Measurements from ENCODE around the gene PAOX.

The PAOX gene

GRCh38 chr10:133390597-133391248 is 11.7 kb downstream of the PAOX start:
- POLR2A ChIA-PET (ENCODE audit: low non-redundant PET): interaction anchor here (1.1 kb wide), 1 partner anchor 17 kb away, joined by 4 read pairs; the partner anchor contains the start of gene ECHS1
- no peak for DNase-seq (ENCODE audit: low spot score)
- CTCF ChIA-PET: interaction anchor here (0.6 kb wide), 2 partner anchors 86 to 736 kb away, joined by 3 to 4 read pairs; no protein-coding TSS in a partner anchor
- no peak for TF ChIP-seq CTCF (conservative IDR thresholded peaks at IDR 0.05; ENCODE audit: low read depth)
- peak overlapping the region; percentile 41; the same call in 1 of the 2 replicates for H3K27ac ChIP-seq

- DNase-seq (ENCODE audit: low spot score): no peak
- no peak for TF ChIP-seq CTCF (conservative IDR thresholded peaks at IDR 0.05; ENCODE audit: low read depth)
- POLR2A ChIA-PET (ENCODE audit: low non-redundant PET): interaction anchor here (0.6 to 1.1 kb wide), 2 partner anchors 18 to 559 kb away, joined by 4 to 8 read pairs; partner anchors contain the start of gene ECHS1
- no peak overlapping the region for H3K27ac ChIP-seq
- CTCF ChIA-PET: interaction anchor here (0.6 kb wide), 1 partner anchor 737 kb away, joined by 3 read pairs; no protein-coding TSS in a partner anchor
Measured at GRCh38 chr10:133391249-133391635, 12.2 kb downstream of the PAOX start.

GRCh38 chr10:133391761-133392518 is 12.9 kb downstream of the PAOX start:
- no peak for TF ChIP-seq CTCF (conservative IDR thresholded peaks at IDR 0.05; ENCODE audit: low read depth)
- POLR2A ChIA-PET (ENCODE audit: low non-redundant PET): interaction anchor here (0.6 to 1.1 kb wide), 2 partner anchors 19 to 560 kb away, joined by 4 to 8 read pairs; partner anchors contain the start of gene ECHS1
- CTCF ChIA-PET: no interaction called here
- no peak for DNase-seq (ENCODE audit: low spot score)
- H3K27ac ChIP-seq: no peak overlapping the region

DNA sequence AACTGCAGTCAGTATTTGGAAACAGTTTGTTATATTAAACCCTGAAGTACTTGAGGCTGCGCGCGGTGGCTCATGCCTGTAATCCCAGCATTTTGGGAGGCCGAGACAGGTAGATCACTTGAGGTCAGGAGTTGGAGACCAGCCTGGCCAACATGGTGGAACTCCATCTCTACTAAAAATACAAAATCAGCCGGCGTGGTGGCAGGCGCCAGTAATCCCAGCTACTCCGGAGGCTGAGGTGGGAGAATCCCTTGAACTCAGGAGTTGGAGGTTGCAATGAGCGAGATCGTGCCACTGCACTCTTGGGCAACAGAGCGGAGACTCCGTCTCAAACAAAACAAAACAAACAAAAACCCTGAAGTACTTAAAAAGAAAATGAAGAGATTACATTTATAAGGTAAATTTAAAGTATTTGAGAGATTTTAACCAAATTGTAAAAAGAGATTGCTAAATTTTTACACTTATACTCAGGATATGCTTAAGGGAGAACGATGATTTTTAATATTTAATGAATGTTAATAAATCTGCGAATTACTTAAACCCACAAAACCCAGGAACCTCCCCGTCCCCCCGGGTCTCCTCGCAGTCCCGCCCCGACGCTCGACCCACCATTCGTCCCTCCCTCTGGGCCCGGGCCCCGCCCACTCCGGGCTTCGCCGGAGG is 14.5 kb downstream of the PAOX start:
- DNase-seq (ENCODE audit: low spot score): no peak
- POLR2A ChIA-PET (ENCODE audit: low non-redundant PET): no interaction called here
- no peak for TF ChIP-seq CTCF (conservative IDR thresholded peaks at IDR 0.05; ENCODE audit: low read depth)
- CTCF ChIA-PET: no interaction called here
- H3K27ac ChIP-seq: peak overlapping the region; percentile 85

DNA sequence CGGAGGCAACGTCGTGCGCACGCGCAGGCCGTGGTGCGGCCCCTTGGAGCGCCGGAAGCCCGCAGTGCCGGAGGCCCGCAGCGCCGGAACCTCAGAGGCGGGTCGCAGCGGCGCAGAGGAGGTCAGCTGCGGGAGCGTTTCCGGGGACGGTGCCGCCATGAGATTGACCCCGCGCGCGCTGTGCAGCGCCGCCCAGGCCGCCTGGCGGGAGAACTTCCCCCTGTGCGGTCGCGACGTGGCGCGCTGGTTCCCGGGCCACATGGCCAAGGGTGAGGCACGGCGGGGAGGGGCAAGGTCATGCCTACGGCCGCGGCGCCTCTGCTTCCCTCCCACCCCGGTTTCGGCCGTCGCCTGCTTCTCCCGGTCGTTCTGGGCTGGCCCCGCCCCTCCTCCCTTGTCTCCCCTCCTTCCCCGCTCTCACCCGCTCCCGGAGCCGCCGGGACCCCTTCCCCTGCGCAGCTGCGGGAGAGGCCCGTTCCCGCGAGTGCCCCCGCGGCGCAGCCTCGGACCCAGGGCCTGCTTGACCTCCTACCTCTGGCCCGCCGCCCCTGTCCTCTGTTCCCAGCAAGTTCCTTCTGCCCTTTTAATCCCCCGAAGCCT is 15.1 kb downstream of the PAOX start, which contains the start of gene MTG1:
MTG1 (plus strand) TSS at position 94 of the 600 bp plus-strand sequence; CDS start at position 158, 64 bp downstream.
- CTCF ChIA-PET: no interaction called here
- H3K27ac ChIP-seq: peak within 1 kb of the TSS; percentile 85
- peak; percentile 99 for DNase-seq (ENCODE audit: low spot score)
- POLR2A ChIA-PET (ENCODE audit: low non-redundant PET): no interaction called here
- TF ChIP-seq CTCF (conservative IDR thresholded peaks at IDR 0.05; ENCODE audit: low read depth): no peak

DNA sequence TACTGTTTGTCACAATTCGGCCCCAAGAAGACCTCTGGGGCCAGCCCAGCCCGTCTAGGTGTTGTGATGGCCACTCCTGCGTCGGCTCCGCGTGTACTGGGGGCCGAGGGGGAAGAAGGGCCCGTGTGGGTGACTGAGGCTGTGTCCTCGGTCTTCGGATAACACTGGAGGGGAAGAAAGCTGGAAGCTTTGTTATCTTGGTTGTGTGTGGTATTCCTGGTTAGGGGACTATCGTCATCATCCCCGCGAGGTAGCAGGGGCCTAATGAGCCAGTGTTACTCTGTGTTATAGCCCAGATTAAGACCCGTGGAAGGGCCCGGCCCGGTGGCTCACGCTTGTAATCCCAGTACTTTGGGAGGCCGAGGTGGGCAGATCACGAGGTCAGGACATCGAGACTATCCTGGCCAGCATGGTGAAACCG is 15.7 kb downstream of the PAOX start:
- POLR2A ChIA-PET (ENCODE audit: low non-redundant PET): no interaction called here
- peak overlapping the region; percentile 85 for H3K27ac ChIP-seq
- no peak for TF ChIP-seq CTCF (conservative IDR thresholded peaks at IDR 0.05; ENCODE audit: low read depth)
- CTCF ChIA-PET: no interaction called here
- no peak for DNase-seq (ENCODE audit: low spot score)

Measured in RWPE1 (cell line).